Gastrocnemius medialis (tissue), 4 donors: ENCODE measurements around the gene LGALS7.

ENCODE experiments used
- POLR2A ChIP-seq, 2 donors: fragments of 450-650 bp; IDR thresholded peaks; one replicate each; pipeline ENCODE4 v1.6.1; 2017; ENCODE audit warnings: antibody characterized with exemption in 2 of 2, mild to moderate bottlenecking in 2 of 2, moderate library complexity in 2 of 2
- TF ChIP-seq, protein P1 (sequence below), 5 experiments: fragments of 450-650 bp in 3 of 5; fragments of 200-600 bp in 2 of 5; sonication (generic) in 2 of 5; IDR thresholded peaks in 4 of 5; conservative IDR thresholded peaks in 1 of 5; 1 replicate in 4 of 5; 2 replicates in 1 of 5; pipeline ENCODE4 v1.5.1; 2016 to 2019; ENCODE audit warnings: antibody characterized with exemption in 5 of 5, mild to moderate bottlenecking in 3 of 5, moderate library complexity in 3 of 5

GRCh38 chr19:38819231-38819920, 46.1 kb upstream of the LGALS7 start:
- TF ChIP-seq, protein P1, sequence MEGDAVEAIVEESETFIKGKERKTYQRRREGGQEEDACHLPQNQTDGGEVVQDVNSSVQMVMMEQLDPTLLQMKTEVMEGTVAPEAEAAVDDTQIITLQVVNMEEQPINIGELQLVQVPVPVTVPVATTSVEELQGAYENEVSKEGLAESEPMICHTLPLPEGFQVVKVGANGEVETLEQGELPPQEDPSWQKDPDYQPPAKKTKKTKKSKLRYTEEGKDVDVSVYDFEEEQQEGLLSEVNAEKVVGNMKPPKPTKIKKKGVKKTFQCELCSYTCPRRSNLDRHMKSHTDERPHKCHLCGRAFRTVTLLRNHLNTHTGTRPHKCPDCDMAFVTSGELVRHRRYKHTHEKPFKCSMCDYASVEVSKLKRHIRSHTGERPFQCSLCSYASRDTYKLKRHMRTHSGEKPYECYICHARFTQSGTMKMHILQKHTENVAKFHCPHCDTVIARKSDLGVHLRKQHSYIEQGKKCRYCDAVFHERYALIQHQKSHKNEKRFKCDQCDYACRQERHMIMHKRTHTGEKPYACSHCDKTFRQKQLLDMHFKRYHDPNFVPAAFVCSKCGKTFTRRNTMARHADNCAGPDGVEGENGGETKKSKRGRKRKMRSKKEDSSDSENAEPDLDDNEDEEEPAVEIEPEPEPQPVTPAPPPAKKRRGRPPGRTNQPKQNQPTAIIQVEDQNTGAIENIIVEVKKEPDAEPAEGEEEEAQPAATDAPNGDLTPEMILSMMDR (IDR thresholded peaks at IDR 0.05 in 4 of 5, conservative IDR thresholded peaks at IDR 0.05 in 1 of 5), result no peak
- no peak for TF ChIP-seq POLR2A (IDR thresholded peaks at IDR 0.05)
